ENCODE data around the gene SBK3.

DNA sequence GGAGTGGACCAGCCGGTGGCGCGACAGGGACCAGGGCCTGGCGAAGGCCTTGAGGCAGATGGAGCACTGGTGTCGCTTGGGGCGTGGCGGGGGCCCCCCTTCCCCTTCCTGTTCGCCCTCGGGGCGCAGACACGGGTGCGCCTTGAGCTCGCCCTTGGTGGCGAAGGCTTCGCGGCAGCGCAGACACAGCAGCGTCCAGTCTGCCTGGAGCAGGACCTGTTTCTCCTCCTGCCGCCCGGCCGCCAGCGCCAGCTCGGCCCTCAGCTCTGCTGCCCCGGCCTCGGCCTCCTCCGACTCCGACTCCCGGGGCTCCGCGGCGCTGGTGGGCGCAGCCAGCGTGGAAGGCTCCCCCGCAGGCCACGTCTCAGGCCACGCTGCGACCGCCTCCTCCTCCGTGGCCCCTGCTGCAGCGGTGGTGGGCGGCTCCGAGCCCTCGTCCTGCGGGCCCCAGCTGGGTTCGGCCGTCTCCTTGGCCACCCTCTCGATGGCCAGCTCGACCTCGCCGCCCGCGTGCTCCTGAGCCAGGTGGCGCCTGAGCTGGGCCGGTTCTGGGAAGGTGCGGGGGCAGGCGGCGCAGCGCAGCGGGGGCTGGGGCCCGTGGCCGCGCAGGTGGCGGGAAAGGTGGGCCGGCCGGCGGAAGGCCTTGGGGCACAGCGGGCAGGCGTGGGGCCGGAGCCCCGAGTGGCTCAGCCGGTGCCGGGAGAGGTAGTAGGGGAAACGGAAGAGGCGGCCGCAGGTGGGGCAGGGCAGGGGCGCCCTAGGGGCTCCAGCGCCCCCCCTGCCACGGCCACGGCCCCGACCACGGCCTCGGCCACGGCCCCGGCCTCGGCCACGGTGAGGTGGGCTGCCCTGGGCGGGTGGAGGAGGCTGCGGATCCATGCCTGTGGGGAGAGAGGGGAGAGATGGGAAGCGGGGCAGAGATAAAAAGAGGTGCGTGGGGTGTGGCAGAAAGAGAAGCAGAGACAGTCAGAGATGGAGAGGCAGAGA lies 33.7 kb upstream of the SBK3 start:
- TF ChIP-seq SNAI2 (CRISPR knock-in tag; IDR thresholded peaks at IDR 0.05) (no peak), ZFP3 (CRISPR knock-in tag; IDR thresholded peaks at IDR 0.05) (no peak), ZNF70 (CRISPR knock-in tag; IDR thresholded peaks at IDR 0.05) (no peak), BACH2 (CRISPR knock-in tag; IDR thresholded peaks at IDR 0.05; ENCODE audit: borderline replicate concordance) (no peak)
- TF ChIP-seq, protein P1, sequence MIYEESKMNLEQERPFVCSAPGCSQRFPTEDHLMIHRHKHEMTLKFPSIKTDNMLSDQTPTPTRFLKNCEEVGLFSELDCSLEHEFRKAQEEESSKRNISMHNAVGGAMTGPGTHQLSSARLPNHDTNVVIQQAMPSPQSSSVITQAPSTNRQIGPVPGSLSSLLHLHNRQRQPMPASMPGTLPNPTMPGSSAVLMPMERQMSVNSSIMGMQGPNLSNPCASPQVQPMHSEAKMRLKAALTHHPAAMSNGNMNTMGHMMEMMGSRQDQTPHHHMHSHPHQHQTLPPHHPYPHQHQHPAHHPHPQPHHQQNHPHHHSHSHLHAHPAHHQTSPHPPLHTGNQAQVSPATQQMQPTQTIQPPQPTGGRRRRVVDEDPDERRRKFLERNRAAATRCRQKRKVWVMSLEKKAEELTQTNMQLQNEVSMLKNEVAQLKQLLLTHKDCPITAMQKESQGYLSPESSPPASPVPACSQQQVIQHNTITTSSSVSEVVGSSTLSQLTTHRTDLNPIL (CRISPR knock-in tag; IDR thresholded peaks at IDR 0.05; ENCODE audit: low read depth), result no peak
- TF ChIP-seq, protein P2, sequence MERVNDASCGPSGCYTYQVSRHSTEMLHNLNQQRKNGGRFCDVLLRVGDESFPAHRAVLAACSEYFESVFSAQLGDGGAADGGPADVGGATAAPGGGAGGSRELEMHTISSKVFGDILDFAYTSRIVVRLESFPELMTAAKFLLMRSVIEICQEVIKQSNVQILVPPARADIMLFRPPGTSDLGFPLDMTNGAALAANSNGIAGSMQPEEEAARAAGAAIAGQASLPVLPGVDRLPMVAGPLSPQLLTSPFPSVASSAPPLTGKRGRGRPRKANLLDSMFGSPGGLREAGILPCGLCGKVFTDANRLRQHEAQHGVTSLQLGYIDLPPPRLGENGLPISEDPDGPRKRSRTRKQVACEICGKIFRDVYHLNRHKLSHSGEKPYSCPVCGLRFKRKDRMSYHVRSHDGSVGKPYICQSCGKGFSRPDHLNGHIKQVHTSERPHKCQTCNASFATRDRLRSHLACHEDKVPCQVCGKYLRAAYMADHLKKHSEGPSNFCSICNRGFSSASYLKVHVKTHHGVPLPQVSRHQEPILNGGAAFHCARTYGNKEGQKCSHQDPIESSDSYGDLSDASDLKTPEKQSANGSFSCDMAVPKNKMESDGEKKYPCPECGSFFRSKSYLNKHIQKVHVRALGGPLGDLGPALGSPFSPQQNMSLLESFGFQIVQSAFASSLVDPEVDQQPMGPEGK (CRISPR knock-in tag; IDR thresholded peaks at IDR 0.05; ENCODE audit: borderline replicate concordance), result no peak

All from SK-N-SH treated with all-trans-retinoic acid at 6 μM for 48 hours (cell line).